Heart left ventricle (tissue), 16 donors: Measurements from ENCODE around the gene ENDOU. TPM values are rescaled to one million over a fixed set of nuclear protein-coding genes. Genes with fewer than 3 reads are reported as not detected.

Experiments
- ATAC-seq, 4 donors: fragments of 200-7000 bp; cut with Tn5 transposase; one replicate each; pipeline ENCODE4 v1.9.1; 2020 to 2022; ENCODE audit warnings: moderate library complexity in 4 of 4, mild to moderate bottlenecking in 3 of 4, moderate number of reproducible peaks in 1 of 4
- DNase-seq, 5 donors: peaks; one replicate each; pipeline ENCODE4 v3.0.0-alpha.2; 2020
- H3K27ac ChIP-seq, 12 donors: fragments of 200-600 bp; sonication (generic) in 4 of 12; one replicate each; pipeline versions ENCODE4 v1.5.0 to v1.8.0; 2016 to 2022; ENCODE audit warnings: mild to moderate bottlenecking in 2 of 12
- H3K27me3 ChIP-seq, 9 donors: fragments of 200-600 bp; sonication (generic) in 2 of 9; one replicate each; pipeline versions ENCODE4 v1.5.1 to v1.8.0; 2016 to 2022; ENCODE audit warnings: mild to moderate bottlenecking in 3 of 9
- H3K36me3 ChIP-seq, 9 donors: fragments of 200-600 bp; sonication (generic) in 2 of 9; one replicate each; pipeline versions ENCODE4 v1.5.0 to v1.8.0; 2018 to 2022; ENCODE audit warnings: mild to moderate bottlenecking in 2 of 9
- H3K4me1 ChIP-seq, 12 donors: fragments of 200-600 bp; sonication (generic) in 4 of 12; one replicate each; pipeline versions ENCODE4 v1.5.0 to v1.8.0; 2016 to 2022; ENCODE audit warnings: mild to moderate bottlenecking in 3 of 12
- H3K4me3 ChIP-seq, 12 donors: fragments of 200-600 bp; sonication (generic) in 4 of 12; one replicate each; pipeline versions ENCODE4 v1.5.0 to v1.8.0; 2017 to 2022; ENCODE audit warnings: mild to moderate bottlenecking in 9 of 12, moderate library complexity in 4 of 12
- H3K9me3 ChIP-seq, 12 donors: fragments of 200-600 bp; sonication (generic) in 4 of 12; one replicate each; pipeline versions ENCODE4 v1.5.0 to v1.8.0; 2016 to 2022; ENCODE audit warnings: mild to moderate bottlenecking in 1 of 12
- POLR2A ChIP-seq, 2 donors: fragments of 450-650 bp; IDR thresholded peaks; one replicate each; pipeline ENCODE4 v1.6.1; 2017; ENCODE audit warnings: antibody characterized with exemption in 2 of 2, mild to moderate bottlenecking in 2 of 2, moderate library complexity in 2 of 2
- WGBS, 4 donors: extraction: QIAGEN DNeasy Blood & Tissue Kit in 2 of 4; methylation state at CpG; one replicate each; pipeline versions ENCODE4 v1.1.5 to v1.1.7; 2013 to 2018; 5-methylcytosine and 5-hydroxymethylcytosine counted together
- intact Hi-C, 10 donors: fragments of 100-400 bp; cut with DNase I; formaldehyde crosslinking; loops; one replicate each; pipeline versions ENCODE4 v1.11.1 to v1.14.2; 2022
- polyA plus RNA-seq, 2 donors: library from polyadenylated mRNA; stranded (reverse); fragments of 200-250 nt; gene quantifications; one replicate each; pipeline ENCODE4 v1.2.3, GENCODE V29; 2013
- total RNA-seq, 9 donors: library from RNA; depleted of rRNA in 2 of 9; stranded (reverse); fragments of >200 nt in 2 of 9; fragmentation: NEBNext Ultra II Directional in 3 of 9; extraction: Animal tissue kit (Norgen Biotek cat#: 25700) in 3 of 9; gene quantifications; one replicate each; pipeline versions ENCODE4 v1.1.0 to v1.2.4, GENCODE V29; 2016 to 2023
- TF ChIP-seq, protein P1 (sequence below), 12 donors: fragments of 200-600 bp; sonication (generic) in 4 of 12; IDR thresholded peaks; one replicate each; pipeline versions ENCODE4 v1.5.0 to v1.8.0; 2018 to 2022; ENCODE audit warnings: antibody characterized with exemption in 12 of 12, mild to moderate bottlenecking in 5 of 12
- donor health status: ischemic (EF 13 %, LVEDD 7.1; RV severe dilation, severe dysfunction).
- donor health status: healthy with polysubstance abuse.
- donor health status: DM: no; HTN: yes; CAD: no.
- donor health status: DM: no; HTN: no; CAD: no.
- donor health status: ischemic (EF 25% LVEDD 6.9; RV normal size, moderate dysfunction).
- donor health status: ischemic (EF 25% LVEDD 5.7; RV mildly dilated, moderate dysfunction).
- donor health status: healthy.
- donor health status: DM: yes; HTN: yes; CAD: no.
- donor health status: ischemic (EF 35%, LVEDD 5.7; RV mildly dilated, moderate dysfunction).
- donor health status: nonischemic (EF 11% LVEDD 7.7; RV severe dilation, severe dysfunction).
- donor health status: DM: yes; HTN: yes; CAD: no.
- donor health status: PGD.
- donor health status: ischemic (EF 29% LVEDD 5.4; RV normal size, mild dysfunction).
- donor health status: nonischemic (EF 23%, LVEDD 6.1; RV moderate dilation, normal function).

ENDOU gene
- total and polyA plus RNA-seq, 11 donors = 0.08 to 2.5 (median 0.27) TPM; not detected in 4

- Histone ChIP-seq H3K36me3 (no peaks in the 10 kb centered on the region), H3K27ac (peak overlapping the region in 7 of 12 donors; percentile 9 to 60 (median 41)), H3K27me3 (no peaks in the 10 kb centered on the region), H3K4me3 (no peak overlapping the region), H3K9me3 (no peaks in the 10 kb centered on the region), H3K4me1 (peaks cover 3 to 49% (median 34%) of the 10 kb centered on the region in 12 donors)
- TF ChIP-seq, protein P1, sequence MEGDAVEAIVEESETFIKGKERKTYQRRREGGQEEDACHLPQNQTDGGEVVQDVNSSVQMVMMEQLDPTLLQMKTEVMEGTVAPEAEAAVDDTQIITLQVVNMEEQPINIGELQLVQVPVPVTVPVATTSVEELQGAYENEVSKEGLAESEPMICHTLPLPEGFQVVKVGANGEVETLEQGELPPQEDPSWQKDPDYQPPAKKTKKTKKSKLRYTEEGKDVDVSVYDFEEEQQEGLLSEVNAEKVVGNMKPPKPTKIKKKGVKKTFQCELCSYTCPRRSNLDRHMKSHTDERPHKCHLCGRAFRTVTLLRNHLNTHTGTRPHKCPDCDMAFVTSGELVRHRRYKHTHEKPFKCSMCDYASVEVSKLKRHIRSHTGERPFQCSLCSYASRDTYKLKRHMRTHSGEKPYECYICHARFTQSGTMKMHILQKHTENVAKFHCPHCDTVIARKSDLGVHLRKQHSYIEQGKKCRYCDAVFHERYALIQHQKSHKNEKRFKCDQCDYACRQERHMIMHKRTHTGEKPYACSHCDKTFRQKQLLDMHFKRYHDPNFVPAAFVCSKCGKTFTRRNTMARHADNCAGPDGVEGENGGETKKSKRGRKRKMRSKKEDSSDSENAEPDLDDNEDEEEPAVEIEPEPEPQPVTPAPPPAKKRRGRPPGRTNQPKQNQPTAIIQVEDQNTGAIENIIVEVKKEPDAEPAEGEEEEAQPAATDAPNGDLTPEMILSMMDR (IDR thresholded peaks at IDR 0.05) = no peak
- TF ChIP-seq POLR2A (IDR thresholded peaks at IDR 0.05) = no peak
- DNase-seq (no peak), ATAC-seq (peak in 1 of 4 donors; percentile 9)
- 29 to 42% (median 36%) methylated on average over 8 of the region's 8 CpGs for WGBS, 4 donors
- intact Hi-C loops = no loop called here
These were observed 5.1 kb upstream of the ENDOU start for GRCh38 chr12:47730341-47730744.

DNA sequence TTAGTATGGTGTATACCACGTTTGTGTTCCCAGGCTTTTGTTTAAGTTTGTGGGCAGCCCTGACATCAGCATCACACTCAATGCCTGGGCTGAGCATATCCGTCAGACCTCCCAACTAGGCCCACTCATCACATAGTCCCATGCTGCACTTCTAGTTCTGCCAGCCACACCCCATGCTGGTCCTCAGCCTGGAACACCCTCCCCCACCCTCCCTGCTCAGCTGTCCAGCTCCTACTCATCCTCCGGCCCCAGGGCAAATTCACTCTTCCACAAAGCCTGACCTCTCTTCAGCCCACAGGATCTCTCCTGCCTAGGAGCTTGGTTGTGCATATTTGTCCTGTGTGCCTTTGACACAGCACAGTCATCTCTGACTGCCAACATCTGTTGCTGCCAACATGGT is 3.9 kb upstream of the ENDOU start:
- WGBS, 4 donors = 51 to 62% (median 58%) methylated on average over 3 of the region's 3 CpGs
- DNase-seq = no peak
- peaks cover 0 to 38% (median 23%) of the 10 kb centered on the region in 12 donors for H3K4me1 ChIP-seq
- intact Hi-C loops = no loop called here
- H3K27me3 ChIP-seq = no peaks in the 10 kb centered on the region
- peak in 3 of 4 donors; percentile 16 to 21 (median 16) for ATAC-seq
- peak overlapping the region in 2 of 12 donors; percentile 51 to 60 for H3K27ac ChIP-seq
- no peaks in the 10 kb centered on the region for H3K9me3 ChIP-seq
- TF ChIP-seq, protein P1 (IDR thresholded peaks at IDR 0.05) = no peak
- no peak for TF ChIP-seq POLR2A (IDR thresholded peaks at IDR 0.05)
- H3K36me3 ChIP-seq = no peaks in the 10 kb centered on the region
- no peak overlapping the region for H3K4me3 ChIP-seq

DNA sequence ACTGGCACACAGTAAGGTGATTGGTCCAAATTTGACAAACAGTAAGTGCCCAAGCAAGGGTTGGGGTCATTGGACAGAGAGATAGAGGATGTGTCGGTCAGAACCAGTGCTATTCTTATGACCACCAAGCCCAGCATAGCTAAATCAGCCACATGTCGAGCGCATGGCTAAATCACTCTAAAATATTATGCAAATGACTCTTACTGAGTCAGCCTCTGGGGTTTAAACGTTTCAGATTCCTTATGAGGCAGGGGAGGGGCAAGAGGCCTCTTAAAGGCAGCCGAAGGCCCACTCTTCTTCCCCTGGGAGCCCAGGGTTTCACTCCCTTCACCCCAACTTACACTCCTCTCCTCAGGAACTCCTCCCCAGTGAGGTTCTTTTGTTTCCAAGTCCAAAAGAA is 603 bp upstream of the ENDOU start:
- TF ChIP-seq POLR2A (IDR thresholded peaks at IDR 0.05) = no peak
- TF ChIP-seq, protein P1 (IDR thresholded peaks at IDR 0.05) = no peak
- DNase-seq (no peak), ATAC-seq (no peak)
- Histone ChIP-seq H3K36me3 (no peaks in the 10 kb centered on the region), H3K27ac (no peak overlapping the region), H3K4me1 (peaks cover 0 to 27% (median 17%) of the 10 kb centered on the region in 12 donors), H3K9me3 (no peaks in the 10 kb centered on the region), H3K4me3 (no peak overlapping the region), H3K27me3 (no peaks in the 10 kb centered on the region)
- intact Hi-C loops = no loop called here
- WGBS, 4 donors = 47 to 67% (median 58%) methylated on average over 5 of the region's 5 CpGs

DNA sequence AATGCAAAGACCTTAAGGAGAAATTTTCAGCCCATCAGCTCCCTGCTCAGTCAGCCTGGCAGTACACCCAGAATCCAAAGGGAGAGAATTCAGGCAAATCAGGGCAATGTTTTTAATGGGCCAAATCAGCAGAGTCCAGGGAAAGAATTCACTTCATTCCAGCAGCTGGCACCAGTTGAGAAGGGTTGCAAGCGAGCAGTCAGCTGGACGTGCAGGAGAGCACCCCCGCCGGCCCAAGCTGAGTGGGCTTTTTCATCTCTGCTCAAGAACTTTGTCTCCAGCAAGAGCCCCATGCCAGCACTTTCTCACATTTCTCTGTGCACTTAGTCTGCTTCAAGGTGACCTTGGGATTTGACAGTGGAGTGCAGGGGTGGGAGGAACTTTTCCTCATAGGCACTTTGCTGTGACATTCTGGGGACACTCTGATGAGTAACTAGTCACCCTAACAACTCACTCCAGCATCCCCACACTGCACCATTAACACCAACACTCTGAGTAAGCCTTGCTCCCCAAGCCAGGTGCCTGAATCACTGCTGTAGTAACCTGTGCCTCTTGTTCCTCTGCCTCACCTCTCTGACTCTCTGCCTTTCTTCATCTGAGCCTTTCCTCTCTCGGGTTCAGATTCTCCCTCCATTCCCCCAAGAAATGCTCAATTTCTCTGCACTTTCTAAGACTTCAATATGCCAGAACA is 2.2 kb downstream of the ENDOU start:
- Histone ChIP-seq H3K36me3 (peaks cover 0 to 6% (median 0%) of the 10 kb centered on the region in 9 donors), H3K4me3 (no peak overlapping the region), H3K9me3 (no peaks in the 10 kb centered on the region), H3K4me1 (peaks cover 0 to 22% (median 9%) of the 10 kb centered on the region in 12 donors), H3K27me3 (no peaks in the 10 kb centered on the region), H3K27ac (no peak overlapping the region)
- TF ChIP-seq, protein P1 (IDR thresholded peaks at IDR 0.05) = no peak
- no peak for TF ChIP-seq POLR2A (IDR thresholded peaks at IDR 0.05)
- 67 to 77% (median 76%) methylated on average over 5 of the region's 5 CpGs for WGBS, 4 donors
- ATAC-seq (no peak), DNase-seq (no peak)
- intact Hi-C loops = no loop called here
